ENCODE results near the gene ANKRD28. TPM values are rescaled to one million over a fixed set of nuclear protein-coding genes. Genes with fewer than 3 reads are reported as not detected.

Gene ANKRD28
- total and polyA plus RNA-seq, 2 of the 8 experiments (the other 6 are each of a cell fraction or from before 2014, with no cell fraction given): 39.1 to 61.7 TPM

GRCh38 chr3:15713364-15713763 is 84.4 kb downstream of the ANKRD28 start (continued):
- TF ChIP-seq, protein P1, sequence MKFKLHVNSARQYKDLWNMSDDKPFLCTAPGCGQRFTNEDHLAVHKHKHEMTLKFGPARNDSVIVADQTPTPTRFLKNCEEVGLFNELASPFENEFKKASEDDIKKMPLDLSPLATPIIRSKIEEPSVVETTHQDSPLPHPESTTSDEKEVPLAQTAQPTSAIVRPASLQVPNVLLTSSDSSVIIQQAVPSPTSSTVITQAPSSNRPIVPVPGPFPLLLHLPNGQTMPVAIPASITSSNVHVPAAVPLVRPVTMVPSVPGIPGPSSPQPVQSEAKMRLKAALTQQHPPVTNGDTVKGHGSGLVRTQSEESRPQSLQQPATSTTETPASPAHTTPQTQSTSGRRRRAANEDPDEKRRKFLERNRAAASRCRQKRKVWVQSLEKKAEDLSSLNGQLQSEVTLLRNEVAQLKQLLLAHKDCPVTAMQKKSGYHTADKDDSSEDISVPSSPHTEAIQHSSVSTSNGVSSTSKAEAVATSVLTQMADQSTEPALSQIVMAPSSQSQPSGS (IDR thresholded peaks at IDR 0.05; ENCODE audit: low read length): no peak
